ENCODE results near the gene DCTN1. TPM values are rescaled to one million over a fixed set of nuclear protein-coding genes. Genes with fewer than 3 reads are reported as not detected.

DCTN1 gene
- 108 to 168 TPM (median 160 TPM) in 5 replicates for total RNA-seq (2022; extraction: Qiagen RNA extraction)

DNA sequence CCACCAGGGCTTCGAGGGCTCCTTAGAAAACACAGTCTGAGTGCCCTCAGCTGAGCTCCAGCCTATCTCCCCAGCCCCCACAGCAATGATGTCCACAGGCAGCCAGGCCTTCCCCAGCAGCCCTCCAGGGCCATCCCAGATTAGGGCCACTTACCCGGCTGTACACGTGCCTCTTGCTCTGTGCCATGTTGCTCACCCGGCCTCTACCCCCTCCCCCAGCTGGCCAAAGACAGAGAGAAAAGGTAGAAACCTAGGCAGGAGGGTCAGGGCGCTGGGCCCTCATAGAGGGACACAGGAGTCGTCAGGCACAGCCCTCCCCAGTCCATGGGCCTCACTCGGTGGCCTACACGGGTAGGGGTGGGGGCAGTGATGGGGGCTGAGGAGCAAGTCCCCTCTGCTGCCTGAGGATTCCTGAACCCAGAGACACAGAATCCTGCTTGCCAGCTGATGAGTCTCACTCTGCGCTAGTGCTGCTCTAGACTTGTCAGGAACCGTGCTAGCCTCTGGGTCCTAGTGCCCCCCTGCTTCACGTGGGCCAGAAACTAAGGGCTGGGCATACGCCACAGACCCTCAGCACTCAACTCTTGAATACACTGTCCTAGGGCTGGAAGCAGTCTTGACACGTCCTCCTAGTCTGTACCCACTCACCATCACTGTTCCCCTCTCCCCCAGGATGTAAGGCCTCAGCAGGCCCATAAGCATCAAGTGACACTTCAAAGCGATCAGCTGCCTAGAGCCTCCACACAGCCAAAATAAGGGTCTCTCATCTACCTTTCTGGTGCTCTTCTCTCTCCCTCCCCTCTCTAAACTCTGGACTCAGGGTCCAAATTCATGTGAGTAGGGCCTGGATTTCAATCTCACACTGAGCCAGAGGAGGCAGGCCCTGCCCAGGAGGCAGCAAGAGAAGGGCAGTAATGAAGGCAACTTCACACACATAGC, at the start of gene DCTN1:
Gene DCTN1 (minus strand): TSS at position 461 of the 939 bp plus-strand sequence. CDS start 274 bp downstream, at position 187.

DNA sequence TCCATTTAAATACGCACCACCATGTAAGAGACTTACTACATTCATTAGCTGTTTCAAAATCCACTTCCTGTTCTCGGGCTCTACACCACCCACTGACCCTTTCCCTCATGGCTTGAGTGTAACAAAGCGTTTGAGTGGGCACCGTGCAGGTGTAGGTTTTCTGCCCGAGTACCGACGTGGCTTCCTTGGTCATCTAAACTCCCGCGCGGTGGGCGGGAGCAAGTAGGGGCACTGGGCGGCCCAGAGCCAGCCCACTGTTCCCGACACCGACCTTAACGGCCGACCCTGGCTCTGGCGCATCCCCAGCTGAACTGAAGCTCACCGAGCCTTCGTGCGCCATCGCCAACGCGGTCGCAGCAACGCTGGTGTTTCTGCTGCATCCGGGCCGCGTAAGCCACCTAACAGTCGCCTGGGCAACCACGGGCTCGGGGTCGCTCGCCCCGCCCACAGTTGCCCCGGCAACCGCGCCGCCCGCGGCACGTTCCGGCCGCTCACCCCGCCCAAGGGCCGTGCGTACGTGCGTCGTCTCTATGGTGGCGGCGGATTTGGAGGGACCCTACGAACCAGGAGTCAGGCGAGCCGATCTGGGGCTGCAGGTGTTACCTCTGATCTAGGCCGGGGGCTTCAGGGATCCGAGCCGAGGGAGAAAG, 41.2 kb upstream of the DCTN1 start, which contains the start of the genes C2orf81 and WDR54:
Gene C2orf81 (minus strand): TSS at position 399 of the 650 bp plus-strand sequence. CDS start 59 bp downstream, at position 340.
Gene WDR54 (plus strand): TSS at position 510 of the 650 bp plus-strand sequence. CDS start 424 bp downstream, outside the sequence.

DNA sequence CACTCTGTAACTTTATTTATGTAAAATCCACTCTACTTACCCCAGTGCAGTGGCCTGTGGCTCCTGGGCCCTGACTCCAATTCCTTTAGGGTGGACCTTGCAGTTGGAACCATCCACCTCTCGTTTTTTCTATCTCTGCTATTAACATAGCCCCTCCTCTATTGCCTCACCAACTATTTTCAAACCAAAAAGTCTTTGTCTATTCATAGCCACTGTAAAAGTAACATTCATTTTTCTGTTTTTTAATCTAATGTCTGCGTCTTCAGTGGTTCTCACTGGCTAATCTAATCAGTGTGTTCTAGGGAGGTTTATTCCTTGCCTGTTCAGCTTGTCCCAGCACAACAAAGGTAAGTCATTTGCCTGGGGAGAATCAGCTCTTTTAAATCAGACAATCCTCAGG, 36.8 kb downstream of the DCTN1 start, which contains the start of gene SLC4A5:
Gene SLC4A5 (minus strand): TSS at position 101 of the 400 bp plus-strand sequence. CDS start 28,393 bp downstream, outside the sequence.

Other genes with a start within 250 kb of the DCTN1 start
- 118 to 163 TPM (median 122 TPM) in 5 replicates for gene BOLA3, start 232.4 kb downstream of the DCTN1 start, total RNA-seq (2022; extraction: Qiagen RNA extraction)
- gene MOB1A, start 201.4 kb downstream of the DCTN1 start, total RNA-seq (2022; extraction: Qiagen RNA extraction): 65.4 to 99.2 TPM (median 89.0 TPM) in 5 replicates
- gene MTHFD2, start 181.7 kb downstream of the DCTN1 start, total RNA-seq (2022; extraction: Qiagen RNA extraction): 137 to 156 TPM (median 146 TPM) in 5 replicates
- 0.15 to 0.34 TPM (median 0.28 TPM) in 5 replicates for gene SLC4A5, start 36.9 kb downstream of the DCTN1 start, total RNA-seq (2022; extraction: Qiagen RNA extraction)
- 3.3 to 3.7 TPM (median 3.6 TPM) in 5 replicates for gene C2orf81, start 41.3 kb upstream of the DCTN1 start, total RNA-seq (2022; extraction: Qiagen RNA extraction)
- 75.2 to 80.4 TPM (median 77.7 TPM) in 5 replicates for gene WDR54, start 41.4 kb upstream of the DCTN1 start, total RNA-seq (2022; extraction: Qiagen RNA extraction)
- 14.2 to 25.4 TPM (median 23.2 TPM) in 5 replicates for gene RTKN, start 61.6 kb upstream of the DCTN1 start, total RNA-seq (2022; extraction: Qiagen RNA extraction)
- gene INO80B, start 74.8 kb upstream of the DCTN1 start, total RNA-seq (2022; extraction: Qiagen RNA extraction): 42.3 to 51.4 TPM (median 47.4 TPM) in 5 replicates
- 44.4 to 86.4 TPM (median 77.7 TPM) in 5 replicates for gene WBP1, start 78.1 kb upstream of the DCTN1 start, total RNA-seq (2022; extraction: Qiagen RNA extraction)
- gene MOGS, start 85.1 kb upstream of the DCTN1 start, total RNA-seq (2022; extraction: Qiagen RNA extraction): 37.2 to 52.8 TPM (median 51.3 TPM) in 5 replicates
- 108 to 154 TPM (median 133 TPM) in 5 replicates for gene MRPL53, start 92.4 kb upstream of the DCTN1 start, total RNA-seq (2022; extraction: Qiagen RNA extraction)
- 6.6 to 14.5 TPM (median 12.6 TPM) in 5 replicates for gene CCDC142, start 102.7 kb upstream of the DCTN1 start, total RNA-seq (2022; extraction: Qiagen RNA extraction)
- gene TTC31, start 102.8 kb upstream of the DCTN1 start, total RNA-seq (2022; extraction: Qiagen RNA extraction): 10.6 to 16.6 TPM (median 15.0 TPM) in 5 replicates
- 2.7 to 3.7 TPM (median 3.0 TPM) in 5 replicates for gene LBX2, start 119.3 kb upstream of the DCTN1 start, total RNA-seq (2022; extraction: Qiagen RNA extraction)
- gene PCGF1, start 127.4 kb upstream of the DCTN1 start, total RNA-seq (2022; extraction: Qiagen RNA extraction): 29.3 to 38.9 TPM (median 31.6 TPM) in 5 replicates
- 0.17 to 0.31 TPM (median 0.21 TPM) in 5 replicates for gene TLX2, start 134.1 kb upstream of the DCTN1 start, total RNA-seq (2022; extraction: Qiagen RNA extraction)
- 0.07 to 0.15 TPM (median 0.08 TPM) in 3 of 5 replicates, not detected in the others for gene DQX1, start 145.9 kb upstream of the DCTN1 start, total RNA-seq (2022; extraction: Qiagen RNA extraction)
- 176 to 254 TPM (median 231 TPM) in 5 replicates for gene AUP1, start 149.4 kb upstream of the DCTN1 start, total RNA-seq (2022; extraction: Qiagen RNA extraction)
- gene HTRA2, start 149.6 kb upstream of the DCTN1 start, total RNA-seq (2022; extraction: Qiagen RNA extraction): 31.4 to 39.0 TPM (median 38.8 TPM) in 5 replicates
- 0.22 to 0.58 TPM (median 0.35 TPM) in 5 replicates for gene LOXL3, start 173.6 kb upstream of the DCTN1 start, total RNA-seq (2022; extraction: Qiagen RNA extraction)
- gene DOK1, start 174.4 kb upstream of the DCTN1 start, total RNA-seq (2022; extraction: Qiagen RNA extraction): 3.5 to 5.2 TPM (median 4.4 TPM) in 5 replicates